Fibroblast of villous mesenchyme (primary cell): ENCODE results near the gene OLFML3. TPM values are rescaled to one million over a fixed set of nuclear protein-coding genes. Genes with fewer than 3 reads are reported as not detected.
A peak's percentile ranks its signal among the peaks of the same experiment; 100 is the strongest.

Experiments
- DNase-seq: peaks from one replicate; pipeline ENCODE4 v3.0.0-alpha.2; 2010; ENCODE audit warnings: low read depth
- H3K4me3 ChIP-seq: 2 replicates; pipeline ENCODE4 v1.5.1; 2011; ENCODE audit warnings: low read depth, mild to moderate bottlenecking, low read length
- total RNA-seq: library from RNA; depleted of rRNA; stranded (reverse); fragments of >200 nt; gene quantifications from 2 replicates; pipeline ENCODE4 v1.2.3, GENCODE V29; 2012
- TF ChIP-seq, protein P1 (sequence below): IDR thresholded peaks from 2 replicates; pipeline ENCODE4 v1.5.1; 2012; ENCODE audit warnings: low read depth, mild to moderate bottlenecking, low read length; ENCODE audit not compliant: insufficient read depth

OLFML3 gene
- total RNA-seq, 1 donor: 107 TPM

DNA sequence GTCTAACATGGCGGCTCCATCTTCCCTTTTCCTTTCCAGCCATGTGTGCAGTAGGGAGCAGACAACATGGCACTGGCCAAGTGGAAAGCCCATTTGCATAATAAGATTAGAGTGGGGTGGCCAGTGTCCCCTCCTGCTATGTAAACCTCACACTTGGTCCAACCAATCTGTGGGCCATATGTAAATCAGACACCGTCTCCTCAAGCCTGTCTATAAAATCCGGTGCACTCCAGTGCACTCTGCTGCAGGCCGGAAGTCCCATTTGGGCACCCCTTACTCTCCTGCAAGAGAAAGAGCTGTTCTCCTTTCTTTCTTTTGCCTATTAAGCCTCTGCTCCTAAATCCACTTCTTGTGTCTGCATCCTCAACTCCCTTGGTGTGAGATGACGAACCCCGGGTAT lies 44.1 kb downstream of the OLFML3 start:
- TF ChIP-seq, protein P1, sequence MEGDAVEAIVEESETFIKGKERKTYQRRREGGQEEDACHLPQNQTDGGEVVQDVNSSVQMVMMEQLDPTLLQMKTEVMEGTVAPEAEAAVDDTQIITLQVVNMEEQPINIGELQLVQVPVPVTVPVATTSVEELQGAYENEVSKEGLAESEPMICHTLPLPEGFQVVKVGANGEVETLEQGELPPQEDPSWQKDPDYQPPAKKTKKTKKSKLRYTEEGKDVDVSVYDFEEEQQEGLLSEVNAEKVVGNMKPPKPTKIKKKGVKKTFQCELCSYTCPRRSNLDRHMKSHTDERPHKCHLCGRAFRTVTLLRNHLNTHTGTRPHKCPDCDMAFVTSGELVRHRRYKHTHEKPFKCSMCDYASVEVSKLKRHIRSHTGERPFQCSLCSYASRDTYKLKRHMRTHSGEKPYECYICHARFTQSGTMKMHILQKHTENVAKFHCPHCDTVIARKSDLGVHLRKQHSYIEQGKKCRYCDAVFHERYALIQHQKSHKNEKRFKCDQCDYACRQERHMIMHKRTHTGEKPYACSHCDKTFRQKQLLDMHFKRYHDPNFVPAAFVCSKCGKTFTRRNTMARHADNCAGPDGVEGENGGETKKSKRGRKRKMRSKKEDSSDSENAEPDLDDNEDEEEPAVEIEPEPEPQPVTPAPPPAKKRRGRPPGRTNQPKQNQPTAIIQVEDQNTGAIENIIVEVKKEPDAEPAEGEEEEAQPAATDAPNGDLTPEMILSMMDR: no peak
- no peak overlapping the region for H3K4me3 ChIP-seq
- DNase-seq: no peak

DNA sequence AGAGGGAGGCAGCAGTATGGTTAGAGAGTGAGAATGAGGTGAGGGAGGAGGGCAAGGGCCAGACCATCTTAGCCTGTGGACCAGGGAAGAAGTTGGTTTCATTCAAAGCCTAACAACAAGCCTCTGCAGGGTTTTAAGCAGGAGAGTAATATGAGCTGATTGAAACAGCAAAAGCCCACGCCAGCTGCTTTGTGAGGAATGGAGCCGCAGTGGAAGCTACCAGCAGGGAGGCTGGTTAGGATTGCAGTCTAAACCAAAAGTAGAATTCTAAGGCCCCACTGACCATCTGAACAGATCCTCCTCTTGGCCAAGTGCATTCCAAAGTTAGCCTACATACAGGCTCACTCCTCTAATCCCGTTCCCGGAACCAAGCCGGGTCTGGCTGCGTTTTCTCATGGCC lies 44.8 kb downstream of the OLFML3 start:
- DNase-seq: peak; percentile 31
- no peak overlapping the region for H3K4me3 ChIP-seq
- TF ChIP-seq, protein P1: no peak

- TF ChIP-seq, protein P1: no peak
- H3K4me3 ChIP-seq: no peak overlapping the region
- DNase-seq: no peak
Measured at GRCh38 chr1:114025609-114026401, 46.5 kb downstream of the OLFML3 start.

GRCh38 chr1:114026797-114027196 lies 47.5 kb downstream of the OLFML3 start:
- no peak overlapping the region for H3K4me3 ChIP-seq
- TF ChIP-seq, protein P1: no peak
- DNase-seq: no peak

Other genes starting within 250 kb of the OLFML3 start
- 36.4 and 47.5 TPM in 2 replicates for gene PHTF1, start 220.0 kb upstream of the OLFML3 start, total RNA-seq
- gene RSBN1, start 167.0 kb upstream of the OLFML3 start, total RNA-seq: 11.0 and 12.1 TPM in 2 replicates
- 0.32 and 0.86 TPM in 2 replicates for gene PTPN22, start 107.8 kb upstream of the OLFML3 start, total RNA-seq
- under 0.01 and 0.32 TPM in 2 replicates for gene BCL2L15, start 91.9 kb upstream of the OLFML3 start, total RNA-seq
- gene AP4B1, start 74.7 kb upstream of the OLFML3 start, total RNA-seq: 12.9 and 19.4 TPM in 2 replicates
- gene DCLRE1B, start 74.1 kb upstream of the OLFML3 start, total RNA-seq: 4.2 and 4.7 TPM in 2 replicates
- 17.4 and 32.4 TPM in 2 replicates for gene HIPK1, start 50.1 kb upstream of the OLFML3 start, total RNA-seq
- not detected in 2 replicates for gene SYT6, start 174.4 kb downstream of the OLFML3 start, total RNA-seq